ENCODE data around the gene MORF4L2. TPM values are rescaled to one million over a fixed set of nuclear protein-coding genes. Genes with fewer than 3 reads are reported as not detected.
"Not testable (repeated sequence)": the region's sequence is repeated elsewhere in the genome, so short reads cannot be mapped to it uniquely, and the experiment has no call there.

Gene MORF4L2
- total RNA-seq, 2 experiments from 2014 or later: 165 to 257 TPM

DNA sequence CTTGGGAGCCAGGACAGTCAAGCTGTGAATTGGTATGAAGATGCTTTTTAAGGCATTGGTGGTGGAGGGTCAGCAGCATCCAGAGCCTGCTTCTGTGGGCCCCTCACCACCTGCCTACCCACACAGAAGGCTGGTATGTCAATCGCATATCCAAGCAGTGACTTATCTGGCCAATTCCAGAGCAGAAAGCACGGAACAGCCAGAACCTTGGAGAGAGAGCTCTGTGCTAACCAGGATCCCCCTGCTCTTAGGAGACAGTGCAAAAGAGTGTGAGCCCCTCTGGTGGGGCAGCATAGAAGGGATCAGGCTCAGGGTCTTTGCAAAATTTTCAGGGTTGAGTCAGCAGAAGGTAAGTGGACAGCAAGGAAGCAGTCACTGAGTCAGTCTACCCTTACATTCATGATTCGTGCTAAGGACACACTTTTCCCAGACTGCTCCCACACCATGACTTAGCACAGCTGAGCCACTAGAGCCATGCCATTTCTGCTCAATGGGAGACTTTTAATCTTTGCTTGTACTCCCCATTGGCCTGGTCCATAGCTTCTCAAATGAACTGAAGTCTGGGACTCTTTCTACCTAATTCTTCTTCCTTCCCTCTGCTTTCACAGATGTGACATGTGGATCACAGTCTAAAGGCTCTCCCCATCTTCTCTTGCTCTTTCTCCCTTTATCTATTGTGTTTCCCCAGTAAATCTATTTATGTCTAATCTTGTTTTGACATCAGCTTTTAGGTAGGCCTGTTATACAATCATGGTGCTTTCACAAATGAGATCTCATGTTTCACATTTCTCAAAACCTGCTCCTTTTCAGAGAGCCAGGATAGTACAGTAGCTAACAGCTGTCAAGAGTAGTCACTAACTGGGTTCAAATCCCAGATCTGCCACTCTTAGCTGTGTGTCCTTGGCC is 20.0 kb downstream of the MORF4L2 start:
- Histone ChIP-seq H3K4me1 (ENCODE audit: insufficient read depth, low read length, poor library complexity, severe bottlenecking) (no peaks in the 10 kb centered on the region), H3K27ac (ENCODE audit: low read depth, low read length, poor library complexity, severe bottlenecking) (no peak overlapping the region), H3K9me3 (ENCODE audit: low read length) (no peaks in the 10 kb centered on the region), H3K36me3 (ENCODE audit: insufficient read depth, low read length) (no peaks in the 10 kb centered on the region), H3K4me2 (ENCODE audit: low read length) (no peak overlapping the region), H3K9me2 (ENCODE audit: insufficient read depth, low read length) (no peaks in the 10 kb centered on the region), H4K20me1 (ENCODE audit: insufficient read depth, low read length) (no peaks in the 10 kb centered on the region), H3K4me3 (ENCODE audit: low read depth, low read length, poor library complexity, severe bottlenecking) (no peak overlapping the region), H3K79me2 (ENCODE audit: insufficient read depth, low read depth, low read length) (no peaks in the 10 kb centered on the region), H2AFZ (ENCODE audit: low read length) (no peak overlapping the region)
- no peak for TF ChIP-seq EZH2phosphoT487 (IDR thresholded peaks at IDR 0.05; ENCODE audit: borderline replicate concordance, low read depth, low read length)
- TF ChIP-seq CTCF (conservative IDR thresholded peaks at IDR 0.05; ENCODE audit: low read length): no peak
- intact Hi-C loops (cut with micrococcal nuclease; ENCODE audit: unreplicated experiment): no loop called here
- ChIA-PET POLR2A (interaction anchor here (0.6 kb wide), 1 partner anchor 13 kb away, joined by 3 read pairs; no protein-coding TSS in a partner anchor), CTCF (ENCODE audit: unreplicated experiment) (no interaction called here)
- BruUV-seq (replicated peaks): no TSS peak
- DNase-seq (ENCODE audit: low spot score): no peak

GRCh38 chrX:103663981-103664762 is 22.3 kb downstream of the MORF4L2 start:
- no TSS peak for BruUV-seq (replicated peaks)
- Histone ChIP-seq H4K20me1 (ENCODE audit: insufficient read depth, low read length) (no peaks in the 10 kb centered on the region), H2AFZ (ENCODE audit: low read length) (no peak overlapping the region), H3K4me2 (ENCODE audit: low read length) (no peak overlapping the region), H3K9me3 (ENCODE audit: low read length) (no peaks in the 10 kb centered on the region), H3K36me3 (ENCODE audit: insufficient read depth, low read length) (no peaks in the 10 kb centered on the region), H3K9me2 (ENCODE audit: insufficient read depth, low read length) (no peaks in the 10 kb centered on the region), H3K4me1 (ENCODE audit: insufficient read depth, low read length, poor library complexity, severe bottlenecking) (no peaks in the 10 kb centered on the region), H3K4me3 (ENCODE audit: low read depth, low read length, poor library complexity, severe bottlenecking) (no peak overlapping the region), H3K27ac (ENCODE audit: low read depth, low read length, poor library complexity, severe bottlenecking) (no peak overlapping the region), H3K79me2 (ENCODE audit: insufficient read depth, low read depth, low read length) (no peaks in the 10 kb centered on the region)
- TF ChIP-seq EZH2phosphoT487 (IDR thresholded peaks at IDR 0.05; ENCODE audit: borderline replicate concordance, low read depth, low read length) (no peak), CTCF (conservative IDR thresholded peaks at IDR 0.05; ENCODE audit: low read length) (no peak)
- DNase-seq (ENCODE audit: low spot score): no peak
- ChIA-PET CTCF (ENCODE audit: unreplicated experiment) (no interaction called here), POLR2A (interaction anchor here (0.7 kb wide), 1 partner anchor 71 kb away, joined by 3 read pairs; no protein-coding TSS in a partner anchor)
- intact Hi-C loops (cut with micrococcal nuclease; ENCODE audit: unreplicated experiment): no loop called here

DNA sequence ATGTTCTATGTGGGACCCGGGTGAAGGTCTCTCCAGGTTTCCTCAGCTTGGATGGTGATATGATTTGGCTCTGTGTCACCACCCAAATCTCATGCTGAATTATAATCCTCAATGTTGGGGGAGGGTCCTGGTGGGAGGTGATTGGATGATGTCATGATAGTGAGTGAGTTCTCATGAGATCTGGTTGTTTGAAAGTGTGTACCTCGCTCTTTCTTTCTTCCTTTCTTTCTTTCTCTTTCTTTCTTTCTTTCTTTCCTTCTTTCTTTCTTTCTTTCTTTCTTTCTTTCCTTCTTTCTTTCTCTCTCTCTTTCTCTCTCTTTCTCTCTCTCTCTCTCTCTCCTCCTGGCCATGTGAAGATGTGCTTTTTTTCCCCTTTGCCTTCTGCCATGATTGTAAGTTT is 27.0 kb downstream of the MORF4L2 start:
- intact Hi-C loops (cut with micrococcal nuclease; ENCODE audit: unreplicated experiment); H3K4me2 ChIP-seq (ENCODE audit: low read length); DNase-seq (ENCODE audit: low spot score): not testable (repeated sequence)

More for the DNA sequence above, 27.0 kb downstream of the MORF4L2 start:
- H3K9me3 ChIP-seq (ENCODE audit: low read length); H3K4me1 ChIP-seq (ENCODE audit: insufficient read depth, low read length, poor library complexity, severe bottlenecking); H4K20me1 ChIP-seq (ENCODE audit: insufficient read depth, low read length); H3K27ac ChIP-seq (ENCODE audit: low read depth, low read length, poor library complexity, severe bottlenecking); H3K4me3 ChIP-seq (ENCODE audit: low read depth, low read length, poor library complexity, severe bottlenecking); BruUV-seq (replicated peaks); H3K79me2 ChIP-seq (ENCODE audit: insufficient read depth, low read depth, low read length); H3K36me3 ChIP-seq (ENCODE audit: insufficient read depth, low read length); POLR2A ChIA-PET; H3K9me2 ChIP-seq (ENCODE audit: insufficient read depth, low read length); H2AFZ ChIP-seq (ENCODE audit: low read length); CTCF ChIA-PET (ENCODE audit: unreplicated experiment): not testable (repeated sequence)

Measured in OCI-LY7 (cell line).